HK-2 (cell line): Measurements from ENCODE around the gene CCDC30.
"Not testable (repeated sequence)": the region's sequence is repeated elsewhere in the genome, so short reads cannot be mapped to it uniquely, and the experiment has no call there.

Experiments
- DNase-seq: peaks from one replicate; pipeline ENCODE4 v3.0.0-alpha.2; 2018; ENCODE audit not compliant: unreplicated experiment

CCDC30 gene

GRCh38 chr1:42657201-42657600 is 194.1 kb downstream of the CCDC30 start:
- DNase-seq = no peak

GRCh38 chr1:42657981-42658876 is 195.1 kb downstream of the CCDC30 start, which contains the start of gene PPIH:
Gene PPIH, plus strand, starts transcription at chr1:42658423. Its CDS starts 24 bp downstream, at chr1:42658447.
- peak; percentile 93 for DNase-seq

- DNase-seq = peak; percentile 33
Observed at GRCh38 chr1:42658877-42659337, 195.8 kb downstream of the CCDC30 start.

GRCh38 chr1:42660907-42661500 is 197.9 kb downstream of the CCDC30 start:
- DNase-seq = no peak

- no peak for DNase-seq
Observed at GRCh38 chr1:42669936-42670335, 206.8 kb downstream of the CCDC30 start.

- no peak for DNase-seq
Observed at GRCh38 chr1:42670425-42670824, 207.3 kb downstream of the CCDC30 start.

- DNase-seq = no peak
Observed at GRCh38 chr1:42674214-42674613, 211.1 kb downstream of the CCDC30 start.

GRCh38 chr1:42674682-42675081 is 211.6 kb downstream of the CCDC30 start:
- DNase-seq = no peak

GRCh38 chr1:42675467-42675866 is 212.4 kb downstream of the CCDC30 start:
- no peak for DNase-seq

- DNase-seq = no peak
Observed at GRCh38 chr1:42676534-42677087, 213.5 kb downstream of the CCDC30 start.

- no peak for DNase-seq
Observed at GRCh38 chr1:42679364-42679983, 216.4 kb downstream of the CCDC30 start.

GRCh38 chr1:42680055-42680454 is 217.0 kb downstream of the CCDC30 start:
- DNase-seq = no peak

- peak; percentile 11 for DNase-seq
Observed at GRCh38 chr1:42680921-42681683, 218.0 kb downstream of the CCDC30 start.

GRCh38 chr1:42681741-42682483 is 218.8 kb downstream of the CCDC30 start, which contains the start of gene YBX1:
Gene YBX1, plus strand, starts transcription at chr1:42682418. Its CDS starts 148 bp downstream, at chr1:42682566.
- DNase-seq = peak; percentile 97

GRCh38 chr1:42682484-42682738 is 219.3 kb downstream of the CCDC30 start:
- DNase-seq = not testable (repeated sequence)

GRCh38 chr1:42682739-42683531 is 219.8 kb downstream of the CCDC30 start:
- DNase-seq = peak; percentile 49

GRCh38 chr1:42684139-42684538 is 221.1 kb downstream of the CCDC30 start:
- no peak for DNase-seq

GRCh38 chr1:42686418-42686817 is 223.3 kb downstream of the CCDC30 start:
- no peak for DNase-seq

GRCh38 chr1:42689912-42690311 is 226.8 kb downstream of the CCDC30 start:
- DNase-seq = no peak
